GM23338 (cell line): ENCODE results near the gene CLSTN2. TPM values are rescaled to one million over a fixed set of nuclear protein-coding genes. Genes with fewer than 3 reads are reported as not detected.

Experiments used
- ATAC-seq: fragments of 200-7000 bp; cut with Tn5 transposase; 3 replicates; pipeline ENCODE4 v1.9.1; 2020
- DNase-seq: peaks from one replicate; pipeline ENCODE4 v3.0.0-alpha.2; 2015; ENCODE audit warnings: low spot score
- H2AFZ ChIP-seq: fragments of 200-600 bp; sonication (generic); 2 replicates; pipeline ENCODE4 v1.8.0; 2016; ENCODE audit warnings: antibody characterized with exemption, mild to moderate bottlenecking, moderate library complexity
- H3F3A ChIP-seq: fragments of 200-600 bp; sonication (generic); replicated peaks from 2 replicates; pipeline ENCODE4 v1.8.0; 2017; ENCODE audit warnings: antibody characterized with exemption, mixed run types, low read depth
- H3K27ac ChIP-seq: fragments of 200-600 bp; sonication (generic); 2 replicates; pipeline ENCODE4 v1.6.1; 2016; ENCODE audit warnings: low read depth
- H3K27me3 ChIP-seq: fragments of 200-600 bp; sonication (generic); 2 replicates; pipeline ENCODE4 v1.8.0; 2016; ENCODE audit warnings: mild to moderate bottlenecking, mixed run types, moderate library complexity; ENCODE audit not compliant: insufficient read depth
- H3K36me3 ChIP-seq: fragments of 200-600 bp; sonication (generic); 2 replicates; pipeline ENCODE4 v1.8.0; 2016; ENCODE audit warnings: mild to moderate bottlenecking; ENCODE audit not compliant: insufficient read depth
- H3K4me1 ChIP-seq: fragments of 200-600 bp; sonication (generic); 2 replicates; pipeline ENCODE4 v1.8.0; 2016; ENCODE audit warnings: mild to moderate bottlenecking, moderate library complexity; ENCODE audit not compliant: insufficient read depth
- H3K4me2 ChIP-seq: fragments of 200-600 bp; sonication (generic); 2 replicates; pipeline ENCODE4 v1.7.1; 2017; ENCODE audit warnings: mixed run types
- H3K4me3 ChIP-seq: fragments of 200-600 bp; sonication (generic); 2 replicates; pipeline ENCODE4 v1.6.1; 2016; ENCODE audit warnings: mixed run types
- H3K79me2 ChIP-seq: fragments of 200-600 bp; sonication (generic); replicated peaks from 2 replicates; pipeline ENCODE4 v1.8.0; 2017; ENCODE audit warnings: mild to moderate bottlenecking; ENCODE audit not compliant: insufficient read depth
- H3K9me2 ChIP-seq: fragments of 200-600 bp; sonication (generic); 2 replicates; pipeline ENCODE4 v1.8.0; 2017; ENCODE audit not compliant: insufficient read depth
- H4K20me1 ChIP-seq: fragments of 200-600 bp; sonication (generic); replicated peaks from 2 replicates; pipeline ENCODE4 v1.8.0; 2017; ENCODE audit warnings: mild to moderate bottlenecking; ENCODE audit not compliant: insufficient read depth
- H3K27ac Mint-ChIP-seq: 2 replicates; pipeline ENCODE4 v1.8.0; 2020; ENCODE audit warnings: inconsistent platforms, mild to moderate bottlenecking, moderate library complexity, mixed read lengths
- H3K27me3 Mint-ChIP-seq: 3 replicates; pipeline ENCODE4 v1.8.0; 2022; ENCODE audit warnings: low read depth, mild to moderate bottlenecking, moderate library complexity, mixed read lengths, inconsistent platforms; ENCODE audit not compliant: insufficient read depth, poor library complexity
- H3K36me3 Mint-ChIP-seq: 3 replicates; pipeline ENCODE4 v1.8.0; 2021; ENCODE audit warnings: low read depth, mild to moderate bottlenecking, inconsistent platforms, moderate library complexity, mixed read lengths
- H3K4me1 Mint-ChIP-seq: 3 replicates; pipeline ENCODE4 v1.8.0; 2020; ENCODE audit warnings: mild to moderate bottlenecking, inconsistent platforms, mixed read lengths
- H3K4me3 Mint-ChIP-seq: 3 replicates; pipeline ENCODE4 v1.8.0; 2021; ENCODE audit warnings: moderate library complexity, mild to moderate bottlenecking, inconsistent platforms, mixed read lengths
- H3K9me3 Mint-ChIP-seq: 3 replicates; pipeline ENCODE4 v1.8.0; 2020; ENCODE audit warnings: moderate library complexity, mild to moderate bottlenecking, inconsistent platforms, mixed read lengths
- CREB1 ChIP-seq: fragments of 250-450 bp; sonication (Bioruptor Pico); IDR thresholded peaks from 2 replicates; pipeline ENCODE4 v1.5.0; 2020; ENCODE audit warnings: low read depth, mild to moderate bottlenecking, moderate library complexity
- CTCF ChIP-seq, 2 experiments: fragments of 200-600 bp in 1 of 2; sonication (generic) in 1 of 2; conservative IDR thresholded peaks; 2 replicates each; pipeline versions ENCODE4 v1.5.1 to v1.6.1; 2016 to 2017; ENCODE audit warnings: antibody characterized with exemption in 2 of 2, low read depth in 2 of 2, mild to moderate bottlenecking in 2 of 2, moderate library complexity in 1 of 2
- ETS1 ChIP-seq: IDR thresholded peaks from 2 replicates; pipeline ENCODE4 v1.6.1; 2016; ENCODE audit warnings: antibody characterized with exemption
- EZH2 ChIP-seq: fragments of 200-600 bp; sonication (generic); IDR thresholded peaks from one replicate; pipeline ENCODE4 v1.8.0; 2017; ENCODE audit warnings: antibody characterized with exemption, mild to moderate bottlenecking, low read depth; ENCODE audit not compliant: unreplicated experiment
- EZH2phosphoT487 ChIP-seq: fragments of 200-600 bp; sonication (generic); IDR thresholded peaks from one replicate; pipeline ENCODE4 v1.8.1; 2018; ENCODE audit warnings: antibody characterized with exemption; ENCODE audit not compliant: unreplicated experiment
- JUNB ChIP-seq: IDR thresholded peaks from one replicate; pipeline ENCODE4 v1.6.1; 2016; ENCODE audit warnings: antibody characterized with exemption; ENCODE audit not compliant: unreplicated experiment
- NANOG ChIP-seq: IDR thresholded peaks from 2 replicates; pipeline ENCODE4 v1.6.1; 2016; ENCODE audit warnings: antibody characterized with exemption, borderline replicate concordance
- POLR2AphosphoS5 ChIP-seq: IDR thresholded peaks from 2 replicates; pipeline ENCODE4 v1.6.1; 2016; ENCODE audit warnings: antibody characterized with exemption, low read depth
- STAT1 ChIP-seq: IDR thresholded peaks from one replicate; pipeline ENCODE4 v1.6.1; 2016; ENCODE audit warnings: antibody characterized with exemption; ENCODE audit not compliant: unreplicated experiment
- ZNF114 ChIP-seq: fragments of 250-450 bp; sonication (Bioruptor Pico); IDR thresholded peaks from 2 replicates; pipeline ENCODE4 v1.5.0; 2020; ENCODE audit warnings: mild to moderate bottlenecking, moderate library complexity
- ZNF331 ChIP-seq: fragments of 250-450 bp; sonication (Bioruptor Pico); IDR thresholded peaks from 2 replicates; pipeline ENCODE4 v1.5.0; 2020; ENCODE audit warnings: low read depth, mild to moderate bottlenecking, moderate library complexity
- polyA plus RNA-seq: library from polyadenylated mRNA; unstranded; fragments of >200 nt; fragmentation: Nextera tagmentation; extraction: Ambion mirVana; gene quantifications from 2 replicates; pipeline ENCODE4 v1.2.1, GENCODE V29; 2016
- total RNA-seq: library from RNA; depleted of rRNA; stranded (reverse); fragments of >200 nt; shearing (Covaris generic); gene quantifications from 2 replicates; pipeline ENCODE4 v1.2.3, GENCODE V29; 2014
- TF ChIP-seq, protein P1 (sequence below): fragments of 250-450 bp; sonication (Bioruptor Pico); IDR thresholded peaks from 2 replicates; pipeline ENCODE4 v1.5.0; 2020; ENCODE audit warnings: mild to moderate bottlenecking, moderate library complexity
- TF ChIP-seq, protein P2 (sequence below): IDR thresholded peaks from one replicate; pipeline ENCODE4 v1.6.1; 2018; ENCODE audit warnings: antibody characterized with exemption; ENCODE audit not compliant: unreplicated experiment

CLSTN2 gene
- total and polyA plus RNA-seq, 2 experiments from 2014 or later = 0.11 to 0.83 TPM

DNA sequence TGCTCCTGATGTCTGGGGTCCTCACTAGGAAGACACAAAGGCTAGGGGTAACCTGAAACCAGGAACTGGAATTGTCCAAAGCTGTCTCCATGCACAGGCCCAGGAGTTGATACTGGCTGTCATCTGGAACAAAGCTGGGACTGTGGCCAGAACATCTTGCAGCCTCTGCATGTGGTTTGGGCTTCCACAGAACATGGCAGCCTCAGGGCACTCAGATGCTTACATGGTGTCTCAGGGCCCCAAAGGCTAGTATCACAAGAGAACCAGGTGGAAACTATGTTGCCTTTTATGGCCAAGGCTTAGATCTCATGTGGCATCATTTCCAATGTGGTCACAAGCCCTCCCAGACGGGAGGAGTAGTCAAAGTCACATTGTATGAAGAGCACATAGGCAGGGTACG lies 407.7 kb downstream of the CLSTN2 start:
- H3K79me2 ChIP-seq = no peaks in the 10 kb centered on the region
- no peaks in the 10 kb centered on the region; the same call in 2 of the 3 replicates for H3K9me3 Mint-ChIP-seq
- H3K36me3 ChIP-seq = no peaks in the 10 kb centered on the region
- H3K4me1 ChIP-seq = peaks cover 13% of the 10 kb centered on the region
- H3K4me3 ChIP-seq = no peak overlapping the region
- H3K4me2 ChIP-seq = peak overlapping the region; percentile 45; the same call in 1 of the 2 replicates
- no peaks in the 10 kb centered on the region for H3K27me3 ChIP-seq
- no peaks in the 10 kb centered on the region for H4K20me1 ChIP-seq
- peaks cover 26% of the 10 kb centered on the region for H3K9me2 ChIP-seq
- no peak for TF ChIP-seq NANOG
- no peak for TF ChIP-seq ZNF331 (CRISPR knock-in tag)
- TF ChIP-seq ETS1 = no peak
- no peak for TF ChIP-seq STAT1
- TF ChIP-seq, protein P1, sequence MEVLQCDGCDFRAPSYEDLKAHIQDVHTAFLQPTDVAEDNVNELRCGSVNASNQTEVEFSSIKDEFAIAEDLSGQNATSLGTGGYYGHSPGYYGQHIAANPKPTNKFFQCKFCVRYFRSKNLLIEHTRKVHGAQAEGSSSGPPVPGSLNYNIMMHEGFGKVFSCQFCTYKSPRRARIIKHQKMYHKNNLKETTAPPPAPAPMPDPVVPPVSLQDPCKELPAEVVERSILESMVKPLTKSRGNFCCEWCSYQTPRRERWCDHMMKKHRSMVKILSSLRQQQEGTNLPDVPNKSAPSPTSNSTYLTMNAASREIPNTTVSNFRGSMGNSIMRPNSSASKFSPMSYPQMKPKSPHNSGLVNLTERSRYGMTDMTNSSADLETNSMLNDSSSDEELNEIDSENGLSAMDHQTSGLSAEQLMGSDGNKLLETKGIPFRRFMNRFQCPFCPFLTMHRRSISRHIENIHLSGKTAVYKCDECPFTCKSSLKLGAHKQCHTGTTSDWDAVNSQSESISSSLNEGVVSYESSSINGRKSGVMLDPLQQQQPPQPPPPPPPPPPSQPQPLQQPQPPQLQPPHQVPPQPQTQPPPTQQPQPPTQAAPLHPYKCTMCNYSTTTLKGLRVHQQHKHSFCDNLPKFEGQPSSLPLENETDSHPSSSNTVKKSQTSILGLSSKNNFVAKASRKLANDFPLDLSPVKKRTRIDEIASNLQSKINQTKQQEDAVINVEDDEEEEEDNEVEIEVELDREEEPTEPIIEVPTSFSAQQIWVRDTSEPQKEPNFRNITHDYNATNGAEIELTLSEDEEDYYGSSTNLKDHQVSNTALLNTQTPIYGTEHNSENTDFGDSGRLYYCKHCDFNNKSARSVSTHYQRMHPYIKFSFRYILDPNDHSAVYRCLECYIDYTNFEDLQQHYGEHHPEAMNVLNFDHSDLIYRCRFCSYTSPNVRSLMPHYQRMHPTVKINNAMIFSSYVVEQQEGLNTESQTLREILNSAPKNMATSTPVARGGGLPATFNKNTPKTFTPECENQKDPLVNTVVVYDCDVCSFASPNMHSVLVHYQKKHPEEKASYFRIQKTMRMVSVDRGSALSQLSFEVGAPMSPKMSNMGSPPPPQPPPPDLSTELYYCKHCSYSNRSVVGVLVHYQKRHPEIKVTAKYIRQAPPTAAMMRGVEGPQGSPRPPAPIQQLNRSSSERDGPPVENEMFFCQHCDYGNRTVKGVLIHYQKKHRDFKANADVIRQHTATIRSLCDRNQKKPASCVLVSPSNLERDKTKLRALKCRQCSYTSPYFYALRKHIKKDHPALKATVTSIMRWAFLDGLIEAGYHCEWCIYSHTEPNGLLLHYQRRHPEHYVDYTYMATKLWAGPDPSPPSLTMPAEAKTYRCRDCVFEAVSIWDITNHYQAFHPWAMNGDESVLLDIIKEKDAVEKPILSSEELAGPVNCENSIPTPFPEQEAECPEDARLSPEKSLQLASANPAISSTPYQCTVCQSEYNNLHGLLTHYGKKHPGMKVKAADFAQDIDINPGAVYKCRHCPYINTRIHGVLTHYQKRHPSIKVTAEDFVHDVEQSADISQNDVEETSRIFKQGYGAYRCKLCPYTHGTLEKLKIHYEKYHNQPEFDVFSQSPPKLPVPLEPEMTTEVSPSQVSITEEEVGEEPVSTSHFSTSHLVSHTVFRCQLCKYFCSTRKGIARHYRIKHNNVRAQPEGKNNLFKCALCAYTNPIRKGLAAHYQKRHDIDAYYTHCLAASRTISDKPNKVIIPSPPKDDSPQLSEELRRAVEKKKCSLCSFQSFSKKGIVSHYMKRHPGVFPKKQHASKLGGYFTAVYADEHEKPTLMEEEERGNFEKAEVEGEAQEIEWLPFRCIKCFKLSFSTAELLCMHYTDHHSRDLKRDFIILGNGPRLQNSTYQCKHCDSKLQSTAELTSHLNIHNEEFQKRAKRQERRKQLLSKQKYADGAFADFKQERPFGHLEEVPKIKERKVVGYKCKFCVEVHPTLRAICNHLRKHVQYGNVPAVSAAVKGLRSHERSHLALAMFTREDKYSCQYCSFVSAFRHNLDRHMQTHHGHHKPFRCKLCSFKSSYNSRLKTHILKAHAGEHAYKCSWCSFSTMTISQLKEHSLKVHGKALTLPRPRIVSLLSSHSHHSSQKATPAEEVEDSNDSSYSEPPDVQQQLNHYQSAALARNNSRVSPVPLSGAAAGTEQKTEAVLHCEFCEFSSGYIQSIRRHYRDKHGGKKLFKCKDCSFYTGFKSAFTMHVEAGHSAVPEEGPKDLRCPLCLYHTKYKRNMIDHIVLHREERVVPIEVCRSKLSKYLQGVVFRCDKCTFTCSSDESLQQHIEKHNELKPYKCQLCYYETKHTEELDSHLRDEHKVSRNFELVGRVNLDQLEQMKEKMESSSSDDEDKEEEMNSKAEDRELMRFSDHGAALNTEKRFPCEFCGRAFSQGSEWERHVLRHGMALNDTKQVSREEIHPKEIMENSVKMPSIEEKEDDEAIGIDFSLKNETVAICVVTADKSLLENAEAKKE (CRISPR knock-in tag) = no peak
- TF ChIP-seq ZNF114 (CRISPR knock-in tag) = no peak
- TF ChIP-seq, protein P2, sequence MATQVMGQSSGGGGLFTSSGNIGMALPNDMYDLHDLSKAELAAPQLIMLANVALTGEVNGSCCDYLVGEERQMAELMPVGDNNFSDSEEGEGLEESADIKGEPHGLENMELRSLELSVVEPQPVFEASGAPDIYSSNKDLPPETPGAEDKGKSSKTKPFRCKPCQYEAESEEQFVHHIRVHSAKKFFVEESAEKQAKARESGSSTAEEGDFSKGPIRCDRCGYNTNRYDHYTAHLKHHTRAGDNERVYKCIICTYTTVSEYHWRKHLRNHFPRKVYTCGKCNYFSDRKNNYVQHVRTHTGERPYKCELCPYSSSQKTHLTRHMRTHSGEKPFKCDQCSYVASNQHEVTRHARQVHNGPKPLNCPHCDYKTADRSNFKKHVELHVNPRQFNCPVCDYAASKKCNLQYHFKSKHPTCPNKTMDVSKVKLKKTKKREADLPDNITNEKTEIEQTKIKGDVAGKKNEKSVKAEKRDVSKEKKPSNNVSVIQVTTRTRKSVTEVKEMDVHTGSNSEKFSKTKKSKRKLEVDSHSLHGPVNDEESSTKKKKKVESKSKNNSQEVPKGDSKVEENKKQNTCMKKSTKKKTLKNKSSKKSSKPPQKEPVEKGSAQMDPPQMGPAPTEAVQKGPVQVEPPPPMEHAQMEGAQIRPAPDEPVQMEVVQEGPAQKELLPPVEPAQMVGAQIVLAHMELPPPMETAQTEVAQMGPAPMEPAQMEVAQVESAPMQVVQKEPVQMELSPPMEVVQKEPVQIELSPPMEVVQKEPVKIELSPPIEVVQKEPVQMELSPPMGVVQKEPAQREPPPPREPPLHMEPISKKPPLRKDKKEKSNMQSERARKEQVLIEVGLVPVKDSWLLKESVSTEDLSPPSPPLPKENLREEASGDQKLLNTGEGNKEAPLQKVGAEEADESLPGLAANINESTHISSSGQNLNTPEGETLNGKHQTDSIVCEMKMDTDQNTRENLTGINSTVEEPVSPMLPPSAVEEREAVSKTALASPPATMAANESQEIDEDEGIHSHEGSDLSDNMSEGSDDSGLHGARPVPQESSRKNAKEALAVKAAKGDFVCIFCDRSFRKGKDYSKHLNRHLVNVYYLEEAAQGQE = no peak
- no peak for TF ChIP-seq EZH2phosphoT487
- TF ChIP-seq EZH2 = no peak
- no peak for TF ChIP-seq CREB1 (CRISPR knock-in tag)
- no peak for TF ChIP-seq POLR2AphosphoS5
- no peak for TF ChIP-seq JUNB
- TF ChIP-seq CTCF (conservative IDR thresholded peaks at IDR 0.05; ENCODE audit: low read depth in 2 of 2) = no peak
- DNase-seq (no peak), ATAC-seq (no peak)
- H2AFZ ChIP-seq = no peak overlapping the region
- 0 out of 2 replicates have a peak, but pooled peaks cover 6% of the 10 kb centered on the region for H3F3A ChIP-seq
- no peak overlapping the region for H3K4me3 Mint-ChIP-seq
- H3K36me3 Mint-ChIP-seq = no peaks in the 10 kb centered on the region; the same call in 2 of the 3 replicates
- peaks cover 3% of the 10 kb centered on the region for H3K27me3 Mint-ChIP-seq
- peaks cover 30% of the 10 kb centered on the region for H3K4me1 Mint-ChIP-seq
- H3K27ac ChIP-seq = no peak overlapping the region; the same call in 1 of the 2 replicates
- H3K27ac Mint-ChIP-seq = peak overlapping the region; percentile 93; the same call in 1 of the 2 replicates
